Large intestine (tissue), 3 donors: ENCODE measurements around the gene DMD. TPM values are rescaled to one million over a fixed set of nuclear protein-coding genes. Genes with fewer than 3 reads are reported as not detected.

Source experiments
- DNase-seq, 2 donors: peaks; one replicate each; pipeline versions ENCODE4 v3.0.0 to v3.0.0-alpha.2; 2013
- H3K27ac ChIP-seq: one replicate; pipeline ENCODE4 v1.5.1; 2013; ENCODE audit warnings: low read length
- H3K27me3 ChIP-seq: 2 replicates; pipeline ENCODE4 v1.6.1; 2013; ENCODE audit warnings: low read length; ENCODE audit not compliant: control insufficient read depth, insufficient read depth
- H3K36me3 ChIP-seq: 2 replicates; pipeline ENCODE4 v1.6.1; 2013; ENCODE audit warnings: low read length; ENCODE audit not compliant: control insufficient read depth, insufficient read depth
- H3K4me1 ChIP-seq: one replicate; pipeline ENCODE4 v1.6.1; 2013; ENCODE audit warnings: low read length; ENCODE audit not compliant: control insufficient read depth, insufficient read depth
- H3K4me3 ChIP-seq: one replicate; pipeline ENCODE4 v1.5.1; 2013; ENCODE audit warnings: low read length
- H3K9me3 ChIP-seq: one replicate; pipeline ENCODE4 v1.6.1; 2013; ENCODE audit warnings: mild to moderate bottlenecking, low read depth, low read length, moderate library complexity; ENCODE audit not compliant: control insufficient read depth
- WGBS: methylation state at CpG from one replicate; pipeline ENCODE4 v1.1.5; 2013; ENCODE audit warnings: low lambda C conversion rate; ENCODE audit not compliant: insufficient coverage; 5-methylcytosine and 5-hydroxymethylcytosine counted together
- polyA plus RNA-seq: library from polyadenylated mRNA; unstranded; fragments of 120-200 nt; gene quantifications from one replicate; pipeline ENCODE4 v1.2.1, GENCODE V29; 2013

Gene DMD
- polyA plus RNA-seq, 1 donor: 23.3 TPM

DNA sequence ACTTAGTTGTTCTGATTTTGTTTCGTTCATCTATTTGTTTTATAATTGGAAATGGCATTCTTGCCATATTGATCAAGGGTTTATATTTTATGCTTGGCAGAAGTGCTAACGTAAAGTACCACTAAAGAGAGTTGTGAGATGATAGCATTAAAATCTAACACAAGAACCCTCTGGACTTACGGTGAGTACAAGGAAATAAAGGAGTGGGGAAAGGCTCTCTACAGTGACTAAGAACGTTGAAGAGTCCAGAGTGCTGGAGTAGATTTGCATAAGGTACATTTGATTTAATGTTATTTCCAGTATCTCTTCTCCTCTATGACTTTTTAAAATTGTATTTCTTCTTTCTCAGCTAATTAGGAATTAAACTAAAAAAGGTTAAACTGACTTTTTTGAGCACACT, 612.6 kb downstream of the DMD start:
- H3K27ac ChIP-seq: no peak overlapping the region
- 100% methylated on average over 1 of the region's 4 CpGs for WGBS
- no peak for DNase-seq
- H3K9me3 ChIP-seq: no peaks in the 10 kb centered on the region
- H3K36me3 ChIP-seq: no peaks in the 10 kb centered on the region
- H3K4me1 ChIP-seq: no peaks in the 10 kb centered on the region
- no peak overlapping the region for H3K4me3 ChIP-seq
- no peaks in the 10 kb centered on the region for H3K27me3 ChIP-seq

DNA sequence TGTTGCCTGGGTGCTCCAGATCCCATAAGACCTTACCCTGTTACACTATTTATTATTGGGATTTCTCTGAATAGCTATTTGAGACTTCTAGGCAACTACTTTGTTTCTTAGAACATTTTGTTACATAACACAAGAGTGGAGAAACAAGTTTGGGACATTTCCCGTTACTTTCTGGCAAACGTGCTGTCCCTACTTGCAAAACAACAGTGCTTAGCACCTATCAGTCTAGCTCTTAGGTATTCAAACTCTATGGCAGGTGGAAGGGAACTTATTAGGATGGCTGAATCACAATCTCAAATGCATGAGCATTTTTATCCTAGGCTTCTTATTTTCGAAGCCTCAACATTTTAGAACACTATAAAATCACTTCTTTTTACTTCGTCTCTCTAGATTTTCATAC, 613.6 kb downstream of the DMD start:
- Histone ChIP-seq H3K4me1 (no peaks in the 10 kb centered on the region), H3K4me3 (no peak overlapping the region), H3K36me3 (no peaks in the 10 kb centered on the region), H3K27ac (no peak overlapping the region), H3K27me3 (no peaks in the 10 kb centered on the region), H3K9me3 (peaks cover 2% of the 10 kb centered on the region)
- DNase-seq: no peak
- no CpG with 5 or more reads among the region's 4 CpGs for WGBS

DNA sequence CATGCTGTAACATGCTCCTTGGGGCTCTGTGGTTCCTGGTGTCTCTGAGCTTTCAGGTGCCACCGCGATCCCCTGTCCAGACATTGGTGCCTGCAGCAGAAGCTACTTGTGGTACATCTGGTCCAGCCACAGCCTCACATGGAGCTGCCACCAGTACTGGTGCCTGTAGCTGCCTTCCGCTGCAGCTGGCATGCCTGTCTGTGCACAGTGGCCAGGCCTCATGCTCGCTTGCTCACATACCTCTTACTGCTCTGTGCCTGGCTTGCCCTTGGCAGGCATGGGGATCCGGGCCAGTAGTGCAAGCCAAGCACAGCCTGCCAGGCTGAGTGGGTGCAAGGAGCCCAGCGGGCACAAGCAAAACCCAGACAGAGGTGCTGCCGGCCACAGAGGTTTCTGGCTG, 618.6 kb downstream of the DMD start:
- Histone ChIP-seq H3K4me1 (no peaks in the 10 kb centered on the region), H3K36me3 (no peaks in the 10 kb centered on the region), H3K4me3 (no peak overlapping the region), H3K9me3 (peaks cover 9% of the 10 kb centered on the region), H3K27me3 (no peaks in the 10 kb centered on the region), H3K27ac (no peak overlapping the region)
- no peak for DNase-seq
- no CpG with 5 or more reads among the region's 7 CpGs for WGBS

DNA sequence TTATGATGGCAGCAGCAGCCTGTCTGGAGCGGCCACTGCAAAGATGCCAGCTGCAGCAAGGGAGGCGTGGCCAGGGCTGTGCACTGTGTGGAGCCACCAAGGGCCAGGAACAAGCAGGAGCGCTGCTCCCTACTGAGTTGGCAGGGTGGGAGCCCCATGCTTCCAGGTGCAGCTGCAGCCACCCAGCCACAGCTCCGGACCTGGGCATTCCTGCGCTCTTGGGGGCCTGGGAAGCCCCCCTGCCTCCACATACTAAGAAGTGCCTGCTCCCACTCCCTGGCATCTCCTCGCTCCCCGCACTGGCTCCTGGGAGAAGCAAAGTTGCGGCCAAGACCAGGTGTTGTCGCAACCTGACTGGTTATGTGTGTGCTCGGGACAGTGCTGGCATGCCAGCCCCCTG, 619.8 kb downstream of the DMD start:
- H3K9me3 ChIP-seq: peaks cover 9% of the 10 kb centered on the region
- H3K27me3 ChIP-seq: no peaks in the 10 kb centered on the region
- no peaks in the 10 kb centered on the region for H3K4me1 ChIP-seq
- WGBS: no CpG with 5 or more reads among the region's 10 CpGs
- no peak overlapping the region for H3K4me3 ChIP-seq
- no peaks in the 10 kb centered on the region for H3K36me3 ChIP-seq
- no peak for DNase-seq
- no peak overlapping the region for H3K27ac ChIP-seq

DNA sequence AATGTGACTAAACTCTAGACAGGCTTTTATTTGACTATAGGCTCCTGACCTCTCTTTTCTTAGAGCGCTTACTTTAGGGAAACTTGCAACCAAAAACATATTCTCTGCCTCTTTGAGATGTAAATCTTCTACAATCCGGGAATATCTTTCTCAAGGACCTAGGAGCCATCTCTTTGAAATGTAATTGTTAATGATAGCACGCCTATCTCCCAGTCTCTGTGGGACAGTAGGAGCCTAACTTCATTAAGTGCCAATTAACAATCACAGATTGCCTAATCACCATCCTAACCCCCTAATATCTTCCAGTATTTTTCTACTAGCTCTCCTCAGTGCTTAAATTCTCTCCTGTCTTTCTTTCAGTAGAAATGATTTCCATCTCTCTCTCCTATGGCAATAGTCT, 628.6 kb downstream of the DMD start:
- WGBS: no CpG with 5 or more reads among the region's 3 CpGs
- H3K4me3 ChIP-seq: no peak overlapping the region
- no peaks in the 10 kb centered on the region for H3K4me1 ChIP-seq
- no peaks in the 10 kb centered on the region for H3K36me3 ChIP-seq
- no peaks in the 10 kb centered on the region for H3K27me3 ChIP-seq
- no peak overlapping the region for H3K27ac ChIP-seq
- DNase-seq: no peak
- no peaks in the 10 kb centered on the region for H3K9me3 ChIP-seq

DNA sequence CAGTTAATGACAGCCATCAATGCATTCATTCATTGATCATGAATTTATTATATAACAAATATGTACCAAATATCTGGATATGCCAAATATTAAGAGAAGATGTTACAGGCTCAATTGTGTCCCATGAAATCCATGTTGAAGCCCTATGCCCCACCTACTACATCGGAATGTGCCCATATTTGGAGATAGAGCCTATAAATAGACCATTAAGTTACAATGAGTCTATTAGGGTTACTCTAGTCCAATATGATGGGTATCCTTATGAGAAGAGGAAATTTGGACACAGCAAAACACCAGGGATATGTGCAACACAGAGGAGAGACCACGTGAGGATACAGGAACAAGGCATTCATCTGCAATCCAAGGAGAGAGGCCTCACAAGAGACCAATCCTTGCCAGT, 634.5 kb downstream of the DMD start:
- no peaks in the 10 kb centered on the region for H3K27me3 ChIP-seq
- no peak overlapping the region for H3K27ac ChIP-seq
- H3K36me3 ChIP-seq: no peaks in the 10 kb centered on the region
- no peak overlapping the region for H3K4me3 ChIP-seq
- no peaks in the 10 kb centered on the region for H3K9me3 ChIP-seq
- WGBS: no CpG with 5 or more reads among the region's 2 CpGs
- no peak for DNase-seq
- no peaks in the 10 kb centered on the region for H3K4me1 ChIP-seq

DNA sequence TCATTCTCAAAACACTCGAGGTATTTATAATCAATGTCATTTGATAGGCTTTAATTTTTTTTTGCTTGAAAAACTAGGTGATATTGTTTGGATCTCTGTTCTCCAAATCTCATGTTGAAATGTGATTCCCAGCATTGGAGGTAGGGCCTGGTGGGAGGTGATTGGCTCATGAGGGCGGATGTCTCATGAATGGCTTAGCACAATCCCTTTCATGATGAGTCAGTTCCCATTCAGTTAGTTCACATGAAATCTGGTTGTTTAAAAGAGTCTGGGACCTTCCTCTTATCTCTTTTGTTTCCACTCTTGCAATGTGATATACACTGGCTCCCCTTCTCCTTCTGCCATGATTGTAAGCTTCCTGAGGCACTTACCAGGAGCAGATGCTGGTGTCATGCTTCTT, 638.7 kb downstream of the DMD start:
- Histone ChIP-seq H3K36me3 (no peaks in the 10 kb centered on the region), H3K4me3 (no peak overlapping the region), H3K9me3 (no peaks in the 10 kb centered on the region), H3K27ac (no peak overlapping the region), H3K27me3 (no peaks in the 10 kb centered on the region), H3K4me1 (no peaks in the 10 kb centered on the region)
- no CpG with 5 or more reads among the region's 2 CpGs for WGBS
- DNase-seq: no peak

DNA sequence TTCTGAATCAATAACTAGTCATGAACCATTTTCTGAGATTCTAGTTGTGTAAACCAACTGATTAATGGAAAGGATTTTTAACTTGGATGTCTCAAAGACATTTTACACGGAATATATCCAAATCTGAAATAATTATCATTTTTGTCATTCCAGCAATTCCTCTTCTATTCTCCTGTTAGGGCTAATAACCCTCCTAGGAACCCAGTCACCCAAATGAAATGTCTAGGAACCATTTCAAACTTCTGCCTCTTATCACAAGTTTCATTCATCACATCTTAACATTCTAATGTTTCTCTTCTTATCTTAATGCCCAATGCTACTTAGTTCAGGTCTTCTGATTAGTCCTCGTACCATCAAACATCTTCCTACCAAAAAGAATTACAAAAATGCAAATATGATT, 639.8 kb downstream of the DMD start:
- Histone ChIP-seq H3K4me3 (no peak overlapping the region), H3K27me3 (no peaks in the 10 kb centered on the region), H3K9me3 (no peaks in the 10 kb centered on the region), H3K4me1 (no peaks in the 10 kb centered on the region), H3K27ac (no peak overlapping the region), H3K36me3 (no peaks in the 10 kb centered on the region)
- no peak for DNase-seq
- 100% methylated on average over 1 of the region's 2 CpGs for WGBS

DNA sequence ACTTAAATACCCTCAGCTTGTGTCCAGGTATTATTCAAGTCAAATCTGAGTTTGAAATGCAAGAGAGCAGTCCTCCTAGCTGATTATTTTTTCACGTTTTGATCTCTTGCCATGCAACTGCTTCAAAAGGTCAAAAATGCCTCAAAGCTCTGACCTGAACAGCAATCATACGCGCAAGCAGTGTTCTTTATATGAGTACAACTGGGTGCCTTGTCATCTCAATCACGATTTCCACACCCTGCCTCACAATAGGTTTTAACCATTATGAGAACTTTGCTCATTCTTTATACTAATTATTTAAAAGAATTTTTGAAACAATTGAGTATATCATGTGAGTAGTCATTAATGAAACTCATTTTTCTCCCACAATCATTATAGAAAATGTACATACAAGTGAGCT, 649.1 kb downstream of the DMD start:
- no peaks in the 10 kb centered on the region for H3K36me3 ChIP-seq
- H3K4me3 ChIP-seq: no peak overlapping the region
- no peak for DNase-seq
- no peaks in the 10 kb centered on the region for H3K27me3 ChIP-seq
- H3K27ac ChIP-seq: no peak overlapping the region
- no CpG with 5 or more reads among the region's 4 CpGs for WGBS
- no peaks in the 10 kb centered on the region for H3K4me1 ChIP-seq
- no peaks in the 10 kb centered on the region for H3K9me3 ChIP-seq

DNA sequence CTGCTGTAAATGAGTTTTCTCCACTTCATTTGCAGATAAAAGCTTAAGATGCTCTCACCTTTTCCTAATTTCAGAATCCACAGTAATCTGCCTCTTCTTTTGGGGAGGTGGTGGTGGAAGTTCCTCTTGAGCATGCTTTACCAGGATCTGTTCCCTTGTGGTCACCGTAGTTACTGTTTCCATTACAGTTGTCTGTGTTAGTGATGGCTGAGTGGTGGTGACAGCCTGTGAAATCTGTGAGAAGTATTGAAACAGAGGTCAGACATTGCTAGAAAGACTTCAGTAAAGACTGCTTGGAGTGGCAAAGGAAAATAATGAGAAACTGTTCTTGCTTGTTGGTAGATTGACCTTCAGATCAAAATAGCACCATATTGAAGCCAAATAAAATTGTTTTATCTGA, 666.2 kb downstream of the DMD start:
- DNase-seq: no peak
- no peaks in the 10 kb centered on the region for H3K9me3 ChIP-seq
- H3K4me1 ChIP-seq: no peaks in the 10 kb centered on the region
- H3K4me3 ChIP-seq: no peak overlapping the region
- WGBS: no CpG with 5 or more reads among the region's 1 CpG
- no peaks in the 10 kb centered on the region for H3K27me3 ChIP-seq
- H3K36me3 ChIP-seq: no peaks in the 10 kb centered on the region
- H3K27ac ChIP-seq: no peak overlapping the region

DNA sequence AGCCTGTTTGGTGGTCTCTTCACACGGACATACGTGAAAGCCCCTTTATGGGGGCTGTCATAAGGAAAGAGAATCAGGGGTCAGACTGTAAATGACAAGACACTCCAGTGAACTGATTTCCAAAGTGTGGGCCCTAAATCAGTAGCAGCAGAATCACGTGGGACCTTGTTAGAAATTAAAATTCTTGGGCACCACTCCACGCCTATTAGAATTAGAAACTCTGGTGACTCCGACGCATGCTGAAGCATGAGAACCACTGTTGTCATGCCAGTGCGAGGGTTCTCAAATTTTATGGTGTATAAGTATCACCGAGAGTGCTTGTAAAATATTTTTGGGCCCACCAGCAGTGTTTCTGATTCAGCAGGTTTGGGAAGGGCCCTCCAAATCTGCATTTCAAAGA, 672.8 kb downstream of the DMD start:
- no peak overlapping the region for H3K27ac ChIP-seq
- no peaks in the 10 kb centered on the region for H3K27me3 ChIP-seq
- H3K36me3 ChIP-seq: no peaks in the 10 kb centered on the region
- H3K9me3 ChIP-seq: no peaks in the 10 kb centered on the region
- no peak for DNase-seq
- WGBS: no CpG with 5 or more reads among the region's 8 CpGs
- H3K4me3 ChIP-seq: no peak overlapping the region
- H3K4me1 ChIP-seq: peaks cover 6% of the 10 kb centered on the region
